HG03095 (cell line): ENCODE measurements around the gene GAA.
"Not testable (repeated sequence)": the region's sequence is repeated elsewhere in the genome, so short reads cannot be mapped to it uniquely, and the experiment has no call there.

Experiments
- ATAC-seq: cut with Tn5 transposase; IDR thresholded peaks from one replicate; pipeline ENCODE4 v1.9.1; 2021; ENCODE audit warnings: moderate library complexity; ENCODE audit not compliant: unreplicated experiment

Gene GAA

DNA sequence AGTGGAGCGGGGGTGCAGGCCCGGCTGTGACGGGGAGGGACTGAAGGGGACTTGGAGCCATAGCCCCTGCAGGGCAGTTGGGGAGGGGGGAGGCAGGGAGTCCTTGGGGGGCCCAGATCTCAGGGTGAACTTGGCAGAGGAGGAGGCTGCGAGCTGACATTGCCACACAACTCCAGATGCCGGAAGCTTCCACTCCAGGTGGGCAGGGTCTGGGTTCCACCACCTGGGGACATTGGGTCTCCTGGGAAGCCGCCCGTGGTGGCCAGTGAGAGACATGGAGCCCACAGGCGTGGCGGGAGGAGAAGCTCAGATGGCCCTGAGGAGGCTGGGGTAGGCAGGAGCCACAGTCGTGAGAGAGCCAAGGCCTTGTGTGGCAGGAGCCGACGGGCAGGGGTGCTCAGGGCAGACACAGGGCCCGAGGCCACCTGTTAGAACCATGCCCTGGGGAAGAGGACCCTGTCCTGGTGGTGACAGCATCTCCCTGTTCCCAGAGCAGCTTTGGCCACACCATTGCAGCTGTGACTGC, 18.2 kb upstream of the GAA start:
- no peak for ATAC-seq

DNA sequence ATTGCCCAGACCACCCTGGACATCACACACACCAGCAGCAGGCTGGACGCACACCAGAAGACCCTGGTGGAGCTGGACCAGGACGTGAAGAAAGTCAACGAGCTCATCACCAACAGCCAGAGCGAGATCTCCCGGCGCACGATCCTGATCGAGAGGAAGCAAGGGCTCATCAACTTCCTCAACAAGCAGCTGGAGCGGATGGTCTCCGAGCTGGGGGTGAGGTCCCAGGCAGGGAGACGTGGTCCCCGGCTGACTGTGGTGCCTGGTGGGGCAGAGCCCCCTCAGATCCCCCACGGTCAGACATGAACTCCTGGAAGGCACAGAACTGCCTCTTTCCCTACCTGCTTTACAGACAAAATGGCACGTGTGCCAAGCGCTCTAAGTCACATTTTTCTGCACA, 16.6 kb upstream of the GAA start:
- no peak for ATAC-seq

DNA sequence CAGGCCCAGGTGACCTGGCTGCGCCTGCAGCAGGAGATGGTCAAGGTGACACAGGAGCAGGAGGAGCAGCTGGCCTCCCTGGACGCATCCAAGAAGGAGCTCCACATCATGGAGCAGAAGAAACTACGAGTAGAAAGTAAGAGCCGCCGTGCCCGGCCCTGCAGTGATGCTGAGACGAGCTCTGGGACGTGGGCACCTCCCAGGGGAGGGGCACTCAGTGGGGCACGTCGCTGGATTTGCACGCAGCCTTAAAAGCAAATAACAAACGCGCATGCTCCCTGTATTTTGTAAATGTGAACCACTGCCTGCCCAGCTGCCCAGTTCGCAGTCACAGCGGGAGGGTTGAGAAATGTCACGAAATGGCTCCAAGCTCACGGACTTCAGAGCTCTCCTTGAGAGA, 15.3 kb upstream of the GAA start:
- ATAC-seq, result no peak

DNA sequence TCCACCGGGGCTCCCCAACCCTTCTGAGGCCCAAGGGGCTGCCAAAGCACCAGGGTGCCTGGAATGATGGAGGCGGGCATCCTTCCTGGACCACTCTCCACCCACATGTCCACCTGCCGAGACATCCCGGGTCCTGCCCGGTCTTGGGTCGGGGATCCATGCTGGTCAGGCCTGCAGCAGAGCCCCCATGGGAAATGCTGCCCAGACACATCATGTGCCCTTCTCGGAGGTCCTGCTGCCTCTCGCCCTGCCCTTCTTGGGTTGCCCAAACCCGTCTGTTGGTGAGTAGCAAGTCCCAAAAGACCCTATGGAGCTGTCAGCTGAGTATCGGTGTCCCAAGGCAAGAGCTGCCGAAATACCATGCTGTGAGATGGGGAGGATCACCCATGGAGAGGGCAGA, 14.8 kb upstream of the GAA start:
- ATAC-seq, result no peak

DNA sequence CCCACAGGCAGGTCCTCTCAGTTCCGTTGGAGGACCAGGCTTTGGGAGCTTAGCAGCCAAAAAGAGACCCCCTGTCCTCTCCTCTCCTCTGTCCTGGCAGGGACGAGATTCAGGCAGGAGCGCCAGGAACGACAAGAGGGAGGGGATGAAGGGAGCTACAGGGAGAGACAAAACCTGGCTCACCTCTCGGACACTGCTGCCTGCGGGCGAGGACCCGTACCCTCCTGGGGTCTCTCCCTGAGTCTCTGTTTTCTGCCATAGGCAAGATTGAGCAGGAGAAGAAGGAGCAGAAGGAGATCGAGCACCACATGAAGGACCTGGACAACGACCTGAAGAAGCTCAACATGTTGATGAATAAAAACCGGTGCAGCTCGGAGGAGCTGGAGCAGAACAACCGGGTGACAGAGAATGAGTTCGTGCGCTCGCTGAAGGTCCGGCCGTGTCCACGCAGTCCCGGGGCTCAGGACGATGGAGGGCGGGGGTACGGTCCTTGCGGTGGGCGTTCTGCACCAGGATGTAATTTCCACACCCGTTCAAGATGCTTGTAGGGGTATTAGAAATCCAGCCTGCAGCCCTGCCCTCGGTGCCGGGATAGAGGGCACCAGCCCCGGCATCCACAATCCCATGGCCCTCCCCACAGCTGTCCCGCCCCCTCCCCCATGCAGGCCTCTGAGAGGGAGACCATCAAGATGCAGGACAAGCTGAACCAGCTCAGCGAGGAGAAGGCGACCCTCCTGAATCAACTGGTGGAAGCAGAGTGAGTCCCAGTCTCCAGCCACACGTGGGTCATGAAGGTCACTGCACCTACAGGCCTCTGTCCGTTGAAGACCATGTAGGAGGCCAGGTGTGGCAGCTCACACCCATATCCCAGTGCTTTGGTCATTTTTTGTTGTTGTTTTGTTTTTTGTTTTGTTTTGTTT, 13.8 kb upstream of the GAA start:
- no peak for ATAC-seq

DNA sequence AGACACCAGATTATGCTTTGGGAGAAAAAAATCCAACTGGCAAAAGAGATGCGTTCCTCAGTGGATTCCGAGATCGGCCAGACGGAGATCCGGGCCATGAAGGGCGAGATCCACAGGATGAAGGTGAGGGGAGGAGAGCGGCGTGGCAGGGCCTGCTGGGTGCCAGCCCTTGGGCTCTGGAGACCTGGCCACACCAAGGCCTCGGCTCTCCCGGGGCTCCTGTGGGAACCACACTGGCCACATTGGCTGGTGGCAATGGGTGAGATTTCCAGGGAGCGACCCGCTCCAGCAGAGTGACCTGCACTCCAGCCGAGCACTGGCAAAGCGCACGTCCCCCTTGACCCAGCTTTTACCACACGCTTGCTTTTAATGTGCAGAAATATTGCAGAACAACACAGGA, 11.6 kb upstream of the GAA start:
- no peak for ATAC-seq

DNA sequence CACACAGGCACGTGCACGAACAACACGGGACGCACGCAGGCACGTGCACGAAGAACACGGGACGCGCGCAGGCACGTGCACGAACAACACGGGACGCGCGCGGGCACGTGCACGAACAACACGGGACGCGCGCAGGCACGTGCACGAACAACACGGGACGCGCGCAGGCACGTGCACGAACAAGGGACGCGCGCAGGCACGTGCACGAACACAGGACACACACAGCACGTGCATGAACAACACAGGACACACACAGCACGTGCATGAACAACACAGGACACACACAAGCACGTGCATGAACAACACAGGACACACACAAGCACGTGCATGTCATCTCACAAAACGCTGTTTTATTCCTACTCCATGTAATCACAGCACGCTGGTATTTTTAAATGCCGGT, 11.2 kb upstream of the GAA start:
- ATAC-seq, result not testable (repeated sequence)

DNA sequence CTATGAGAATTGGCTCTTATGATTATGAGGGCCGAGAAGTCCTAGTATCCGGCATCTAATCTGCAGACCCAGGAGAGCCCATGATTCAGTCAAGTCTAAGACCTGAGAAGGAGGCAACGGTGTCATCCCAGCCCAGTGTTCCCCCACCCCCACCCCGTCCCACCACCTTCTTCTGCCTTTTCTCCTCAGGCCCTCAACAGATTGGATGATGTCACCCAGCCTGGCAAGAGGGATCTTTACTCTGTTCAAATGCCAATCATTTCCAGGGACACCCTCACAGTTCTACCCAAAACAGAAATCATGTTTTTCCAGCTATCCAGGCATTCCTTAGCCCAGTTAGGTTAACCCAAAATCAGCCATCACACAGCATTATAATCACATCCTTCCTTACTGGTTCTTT, 10.0 kb upstream of the GAA start:
- no peak for ATAC-seq

DNA sequence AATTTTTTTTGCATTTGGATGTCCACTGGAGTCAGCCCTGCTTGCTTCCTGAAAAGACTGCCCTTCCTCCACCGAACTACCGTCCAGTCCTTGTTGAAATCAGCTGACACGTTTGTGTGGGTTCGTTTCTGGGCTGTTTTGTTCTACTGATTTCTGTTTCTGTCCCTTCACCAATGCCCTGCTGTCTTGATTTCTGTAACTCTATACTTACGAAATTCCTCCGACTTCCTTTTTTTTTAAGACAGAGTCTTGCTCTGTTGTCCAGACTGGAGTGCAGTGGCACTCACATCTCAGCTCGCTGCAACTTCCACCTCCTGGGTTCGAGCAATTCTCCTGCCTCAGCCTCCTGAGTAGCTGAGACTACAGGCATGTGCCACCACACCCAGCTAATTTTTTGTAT, 8.4 kb upstream of the GAA start:
- no peak for ATAC-seq

DNA sequence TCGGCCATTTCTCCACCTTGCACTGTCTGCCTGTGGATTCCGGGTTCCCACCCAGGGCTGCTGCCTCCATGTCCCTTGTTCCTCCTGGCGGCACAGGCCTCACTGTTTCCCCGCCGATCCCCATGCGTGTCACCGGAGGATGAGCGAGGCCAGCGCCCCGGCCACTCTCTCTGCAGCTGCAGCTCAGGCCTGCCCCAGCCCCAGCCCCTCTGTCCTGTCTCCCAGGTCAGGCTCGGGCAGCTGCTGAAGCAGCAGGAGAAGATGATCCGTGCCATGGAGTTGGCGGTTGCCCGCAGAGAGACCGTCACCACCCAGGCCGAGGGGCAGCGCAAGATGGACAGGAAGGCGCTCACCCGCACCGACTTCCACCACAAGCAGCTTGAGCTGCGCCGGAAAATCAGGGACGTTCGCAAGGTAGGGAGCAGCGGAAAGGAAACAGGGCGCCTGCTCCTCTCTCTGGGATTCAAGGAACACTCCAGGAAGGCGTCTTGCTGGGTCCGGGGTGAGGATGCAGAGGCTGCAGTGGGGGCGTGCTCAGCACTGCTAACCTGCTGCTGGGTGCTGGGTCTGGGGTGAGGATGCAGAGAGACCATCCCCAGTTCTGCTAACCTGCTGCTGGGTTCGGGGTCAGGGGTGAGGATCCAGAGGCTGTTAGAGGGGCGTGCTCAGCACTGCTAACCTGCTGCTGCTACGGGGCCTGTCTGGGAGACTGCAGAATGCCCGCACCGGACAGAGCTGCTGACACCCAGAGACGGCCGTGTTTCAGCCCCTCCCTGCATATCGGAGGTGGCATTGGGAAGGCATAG, 6.1 kb upstream of the GAA start:
- no peak for ATAC-seq

DNA sequence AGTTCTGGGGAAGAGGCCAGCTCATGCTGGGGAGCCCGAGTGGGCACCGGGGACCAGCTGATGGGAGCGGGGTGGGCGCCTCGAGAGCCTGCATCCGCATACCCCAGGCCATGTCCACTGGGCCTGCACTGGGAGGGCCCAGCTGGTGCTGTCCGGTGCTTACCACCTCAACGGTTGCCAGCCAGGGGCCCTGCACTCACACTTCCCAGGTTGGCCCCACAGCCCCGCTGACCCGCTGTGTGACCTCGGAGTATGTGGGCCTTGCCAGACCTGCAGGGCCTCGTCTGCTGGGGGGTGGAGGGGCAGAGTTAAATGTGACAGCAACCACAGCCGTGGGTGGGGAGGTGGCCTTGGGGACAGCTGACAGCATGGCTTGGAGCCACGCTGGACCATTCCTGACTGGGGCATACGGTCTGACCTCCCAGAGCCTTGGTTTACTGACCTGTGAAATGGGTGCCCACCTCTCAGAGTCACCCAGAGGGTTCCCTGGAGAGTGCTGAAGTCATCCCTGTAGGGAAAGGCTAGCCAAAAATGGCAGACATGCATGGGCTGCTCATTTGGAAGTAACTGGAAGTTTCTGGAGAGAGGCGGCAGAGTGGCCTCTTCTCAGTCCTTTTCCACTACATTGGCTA, 5.4 kb upstream of the GAA start:
- no peak for ATAC-seq

DNA sequence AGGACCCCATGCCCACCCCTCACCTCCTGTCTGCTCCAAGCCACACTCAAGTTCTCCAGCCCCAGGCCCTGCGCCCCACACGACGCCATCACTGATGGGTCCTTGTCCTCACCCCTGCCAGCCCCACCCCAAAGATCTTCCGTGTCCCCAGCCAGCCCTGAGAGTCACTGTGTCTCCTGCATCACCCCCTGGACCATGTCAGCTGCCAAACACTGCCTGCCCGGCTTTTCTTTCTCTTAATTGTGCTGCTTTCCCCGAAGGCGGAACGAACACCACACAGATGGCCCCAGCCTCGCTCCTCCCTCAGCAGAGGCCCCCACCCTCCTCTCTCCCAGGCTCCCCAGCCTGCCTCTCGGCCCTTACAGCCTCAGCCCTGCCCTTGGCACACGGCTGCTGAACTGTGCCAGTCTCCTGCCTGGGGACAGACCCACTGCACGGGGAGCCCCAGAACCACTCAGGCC, 4.8 kb upstream of the GAA start:
- no peak for ATAC-seq

DNA sequence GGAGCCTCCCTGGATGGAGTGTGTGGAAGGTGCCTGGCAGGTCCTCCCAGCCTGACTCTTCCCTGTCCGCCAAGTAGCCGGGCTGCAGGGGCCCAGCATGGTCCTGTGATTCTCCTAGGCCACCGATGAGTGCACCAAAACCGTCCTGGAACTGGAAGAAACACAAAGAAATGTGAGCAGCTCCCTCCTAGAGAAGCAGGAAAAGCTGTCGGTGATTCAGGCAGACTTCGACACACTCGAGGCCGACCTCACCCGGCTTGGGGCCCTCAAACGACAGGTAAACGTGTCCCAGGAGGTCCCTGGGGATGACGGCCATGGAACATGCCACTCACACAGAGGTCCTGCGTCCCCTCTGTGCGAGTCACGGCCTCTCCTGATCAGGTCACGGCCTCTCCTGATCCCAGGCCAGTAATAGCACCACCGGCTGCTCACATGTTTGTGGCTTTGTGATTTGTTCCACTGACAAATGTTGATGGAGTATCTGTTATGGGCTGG, 4.2 kb upstream of the GAA start:
- no peak for ATAC-seq

DNA sequence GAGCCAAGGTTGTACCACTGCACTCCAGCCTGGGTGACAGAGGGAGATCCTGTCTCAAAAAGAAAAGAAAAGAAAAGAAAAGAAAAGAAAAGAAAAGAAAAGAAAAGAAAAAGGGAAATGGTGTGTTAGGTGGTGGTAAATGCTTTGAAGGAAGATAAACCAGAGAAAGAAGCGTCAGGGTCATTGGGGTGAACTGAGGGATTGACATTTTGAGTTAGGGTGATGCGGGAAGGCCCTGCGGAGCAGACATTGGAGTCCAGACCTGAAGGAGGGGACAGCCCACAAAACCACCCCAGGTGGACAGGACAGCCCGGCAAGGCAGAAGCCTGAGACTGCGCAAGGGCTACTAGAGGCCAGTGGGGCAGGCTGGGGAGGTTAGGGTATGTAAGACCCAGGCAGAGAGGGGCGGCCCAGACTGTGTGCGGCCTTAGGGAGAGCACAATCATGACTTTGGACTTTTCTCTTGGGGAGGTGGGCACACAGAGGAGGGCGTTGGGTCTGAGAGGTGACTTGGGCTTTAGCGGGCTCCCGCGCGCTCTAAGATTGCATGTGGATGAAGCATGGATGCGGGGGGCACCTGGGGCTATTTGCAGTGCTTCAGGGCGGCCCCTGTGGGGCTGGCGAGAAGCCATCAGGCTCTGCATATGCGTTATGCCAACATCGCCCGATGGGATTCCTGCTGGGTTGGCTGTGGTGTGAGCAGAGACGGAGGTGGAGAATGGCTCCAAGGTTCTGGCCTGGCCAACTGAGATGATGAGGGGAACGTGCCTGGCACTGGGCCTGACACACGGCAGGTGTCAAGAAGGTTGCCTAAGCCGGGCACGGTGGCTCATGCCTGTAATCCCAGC, 3.3 kb upstream of the GAA start:
- no peak for ATAC-seq

DNA sequence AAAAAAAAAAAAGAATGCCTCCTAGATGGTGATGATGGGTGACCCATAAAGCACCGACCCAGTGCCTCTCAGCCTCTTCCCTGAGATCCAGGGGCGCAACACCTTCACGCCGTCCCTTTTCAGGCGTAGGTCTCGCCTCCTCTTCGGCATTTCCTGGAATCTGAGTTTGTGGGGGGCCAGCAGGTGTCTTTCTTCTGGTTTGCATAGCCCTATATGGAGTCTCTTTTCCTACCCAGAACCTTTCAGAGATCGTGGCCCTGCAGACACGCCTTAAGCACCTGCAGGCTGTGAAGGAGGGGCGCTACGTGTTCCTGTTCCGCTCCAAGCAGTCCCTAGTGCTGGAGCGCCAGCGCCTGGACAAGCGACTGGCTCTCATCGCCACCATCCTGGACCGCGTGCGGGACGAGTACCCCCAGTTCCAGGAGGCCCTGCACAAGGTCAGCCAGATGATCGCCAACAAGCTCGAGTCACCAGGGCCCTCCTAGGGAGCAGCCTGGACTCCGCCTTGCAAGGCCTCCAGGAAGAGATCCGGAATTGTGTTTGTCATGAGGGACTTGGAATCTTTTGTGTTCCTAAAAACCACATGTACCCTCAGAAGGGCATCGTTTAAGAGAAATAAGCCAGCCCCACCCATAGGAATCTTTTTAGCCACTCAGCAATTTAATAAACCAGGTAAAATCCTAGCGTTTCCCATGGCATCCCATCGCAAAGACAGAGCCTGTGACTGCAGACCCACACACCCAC, 1.9 kb upstream of the GAA start:
- no peak for ATAC-seq

DNA sequence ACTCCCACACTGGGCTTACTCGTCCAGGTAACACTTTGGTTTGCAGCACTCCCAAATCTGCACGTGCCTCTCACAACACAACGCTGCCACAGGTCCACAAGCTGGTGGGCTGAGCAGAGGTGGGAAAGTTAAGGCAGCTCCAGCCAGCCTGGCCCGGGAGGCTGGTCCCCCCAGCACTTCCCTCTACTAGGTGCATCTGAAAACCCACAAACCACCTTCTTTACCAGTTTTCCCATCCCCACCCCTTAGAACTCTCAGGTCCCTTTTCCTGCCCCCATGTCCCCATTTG, 1.4 kb upstream of the GAA start:
- ATAC-seq, result no peak

DNA sequence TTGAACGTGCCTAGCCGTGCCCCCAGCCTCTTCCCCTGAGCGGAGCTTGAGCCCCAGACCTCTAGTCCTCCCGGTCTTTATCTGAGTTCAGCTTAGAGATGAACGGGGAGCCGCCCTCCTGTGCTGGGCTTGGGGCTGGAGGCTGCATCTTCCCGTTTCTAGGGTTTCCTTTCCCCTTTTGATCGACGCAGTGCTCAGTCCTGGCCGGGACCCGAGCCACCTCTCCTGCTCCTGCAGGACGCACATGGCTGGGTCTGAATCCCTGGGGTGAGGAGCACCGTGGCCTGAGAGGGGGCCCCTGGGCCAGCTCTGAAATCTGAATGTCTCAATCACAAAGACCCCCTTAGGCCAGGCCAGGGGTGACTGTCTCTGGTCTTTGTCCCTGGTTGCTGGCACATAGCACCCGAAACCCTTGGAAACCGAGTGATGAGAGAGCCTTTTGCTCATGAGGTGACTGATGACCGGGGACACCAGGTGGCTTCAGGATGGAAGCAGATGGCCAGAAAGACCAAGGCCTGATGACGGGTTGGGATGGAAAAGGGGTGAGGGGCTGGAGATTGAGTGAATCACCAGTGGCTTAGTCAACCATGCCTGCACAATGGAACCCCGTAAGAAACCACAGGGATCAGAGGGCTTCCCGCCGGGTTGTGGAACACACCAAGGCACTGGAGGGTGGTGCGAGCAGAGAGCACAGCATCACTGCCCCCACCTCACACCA, 724 bp downstream of the GAA start:
- ATAC-seq, result no peak

DNA sequence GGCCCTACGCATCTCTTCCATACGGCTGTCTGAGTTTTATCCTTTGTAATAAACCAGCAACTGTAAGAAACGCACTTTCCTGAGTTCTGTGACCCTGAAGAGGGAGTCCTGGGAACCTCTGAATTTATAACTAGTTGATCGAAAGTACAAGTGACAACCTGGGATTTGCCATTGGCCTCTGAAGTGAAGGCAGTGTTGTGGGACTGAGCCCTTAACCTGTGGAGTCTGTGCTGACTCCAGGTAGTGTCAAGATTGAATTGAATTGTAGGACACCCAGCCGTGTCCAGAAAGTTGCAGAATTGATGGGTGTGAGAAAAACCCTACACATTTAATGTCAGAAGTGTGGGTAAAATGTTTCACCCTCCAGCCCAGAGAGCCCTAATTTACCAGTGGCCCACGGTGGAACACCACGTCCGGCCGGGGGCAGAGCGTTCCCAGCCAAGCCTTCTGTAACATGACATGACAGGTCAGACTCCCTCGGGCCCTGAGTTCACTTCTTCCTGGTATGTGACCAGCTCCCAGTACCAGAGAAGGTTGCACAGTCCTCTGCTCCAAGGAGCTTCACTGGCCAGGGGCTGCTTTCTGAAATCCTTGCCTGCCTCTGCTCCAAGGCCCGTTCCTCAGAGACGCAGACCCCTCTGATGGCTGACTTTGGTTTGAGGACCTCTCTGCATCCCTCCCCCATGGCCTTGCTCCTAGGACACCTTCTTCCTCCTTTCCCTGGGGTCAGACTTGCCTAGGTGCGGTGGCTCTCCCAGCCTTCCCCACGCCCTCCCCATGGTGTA, 1.5 kb downstream of the GAA start:
- no peak for ATAC-seq
